ENCODE data around the gene PCCA.

The PCCA gene

DNA sequence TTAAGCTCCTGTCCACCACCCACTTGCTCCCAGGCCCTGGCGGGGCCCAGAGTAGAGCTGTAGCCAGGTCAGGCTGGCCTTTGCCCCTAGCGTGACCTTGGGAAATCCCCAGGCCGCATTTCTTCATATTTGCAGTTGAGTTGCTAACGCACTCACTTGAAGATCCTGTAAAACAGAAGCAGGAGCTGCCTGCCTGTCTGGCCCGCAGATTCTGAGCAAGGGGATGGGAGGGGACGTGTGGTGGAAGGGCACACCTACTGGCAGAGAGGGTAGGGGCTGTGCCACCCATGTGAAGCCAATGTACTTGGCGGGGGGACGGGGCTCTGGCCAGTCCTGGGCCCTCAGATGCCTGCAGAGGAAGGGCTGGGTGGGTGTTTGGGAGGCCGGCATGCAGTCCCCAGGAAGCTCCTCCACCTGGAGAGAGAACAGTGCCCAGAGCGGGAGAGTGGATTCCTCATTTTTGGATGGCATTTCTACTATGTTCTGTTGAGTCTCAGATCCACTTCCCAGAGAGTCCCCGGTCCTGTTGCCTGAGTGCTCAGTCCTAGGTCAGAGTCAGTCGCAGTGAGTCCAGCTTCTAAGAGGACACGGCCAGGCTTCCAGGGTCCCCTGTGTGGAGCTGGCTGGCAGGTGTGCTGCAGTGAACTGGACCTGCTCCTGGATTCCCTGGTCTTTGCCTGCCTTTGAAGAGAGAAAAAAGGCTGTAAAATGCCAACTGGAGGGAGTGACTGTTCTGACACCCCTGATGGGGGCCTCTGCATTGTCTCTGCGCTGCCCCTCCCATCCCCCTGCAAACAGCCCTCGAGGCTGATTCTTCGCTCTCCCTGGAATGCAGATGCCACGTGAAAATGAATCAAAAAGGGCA lies 436.8 kb downstream of the PCCA start:
- no peak for DNase-seq (ENCODE audit: extremely low spot score)
- no peak for TF ChIP-seq TARDBP (IDR thresholded peaks at IDR 0.05)
- ChIA-PET CTCF (interaction anchor here (0.7 kb wide), 1 partner anchor 16 kb away, joined by 3 read pairs; no protein-coding TSS in a partner anchor), POLR2A (no interaction called here)

DNA sequence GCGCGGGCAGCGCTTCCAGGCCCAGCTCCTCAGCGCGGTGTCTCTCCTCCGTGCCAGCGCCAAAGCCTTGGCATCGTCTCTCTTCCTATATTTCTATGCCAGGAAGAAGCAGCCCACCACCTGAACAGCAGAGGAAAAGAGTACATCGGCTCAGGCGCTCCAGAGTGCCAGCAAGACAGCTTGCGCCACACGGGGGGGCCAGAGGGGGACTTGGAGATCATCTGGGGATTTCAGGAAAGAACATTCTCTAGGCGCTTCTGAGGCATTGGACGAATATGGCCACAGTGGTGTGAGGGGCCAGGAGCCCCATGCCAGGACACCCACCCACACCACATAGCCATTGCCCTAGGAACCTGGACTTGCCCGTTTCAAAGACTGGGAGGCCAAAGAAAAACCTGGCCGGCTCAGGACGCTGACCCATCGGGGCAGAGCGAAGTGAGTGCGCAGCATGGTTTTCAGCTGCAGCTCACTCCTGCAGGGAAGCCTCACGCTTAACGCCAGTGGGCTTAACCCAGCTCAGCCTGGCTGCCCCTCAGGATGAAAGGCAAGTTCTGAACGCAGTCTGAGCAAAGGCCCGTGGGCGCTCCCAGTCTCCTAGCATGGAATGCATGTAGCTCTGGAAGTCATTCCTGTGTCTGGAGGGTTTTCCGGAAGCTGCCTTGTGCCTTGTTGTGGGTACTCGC lies 437.6 kb downstream of the PCCA start:
- ChIA-PET CTCF (interaction anchor here (0.7 kb wide), 1 partner anchor 17 kb away, joined by 3 read pairs; no protein-coding TSS in a partner anchor), POLR2A (no interaction called here)
- no peak for DNase-seq (ENCODE audit: extremely low spot score)
- TF ChIP-seq CTBP1 (IDR thresholded peaks at IDR 0.05; ENCODE audit: borderline replicate concordance): no peak
- TF ChIP-seq FOXK2 (IDR thresholded peaks at IDR 0.05): no peak
- no peak for TF ChIP-seq SP1 (IDR thresholded peaks at IDR 0.05)

DNA sequence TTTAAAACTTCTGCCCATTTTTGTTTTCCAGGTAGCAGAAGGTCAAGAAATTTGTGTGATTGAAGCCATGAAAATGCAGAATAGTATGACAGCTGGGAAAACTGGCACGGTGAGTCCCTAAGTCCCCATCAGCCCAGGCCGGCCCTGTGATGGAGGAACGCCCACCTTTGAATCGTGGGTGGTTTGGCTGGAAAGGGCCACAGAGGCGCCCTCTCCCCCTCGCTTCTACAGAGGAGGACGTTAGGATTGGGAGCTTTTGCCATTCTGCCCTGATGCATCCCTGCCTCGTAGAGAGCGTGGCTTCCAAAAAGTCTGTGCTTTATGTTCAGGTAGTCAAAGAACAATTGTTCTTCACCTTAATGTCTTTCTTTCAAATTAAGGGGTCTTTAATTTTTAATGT lies 438.8 kb downstream of the PCCA start:
- POLR2A ChIA-PET: no interaction called here

DNA sequence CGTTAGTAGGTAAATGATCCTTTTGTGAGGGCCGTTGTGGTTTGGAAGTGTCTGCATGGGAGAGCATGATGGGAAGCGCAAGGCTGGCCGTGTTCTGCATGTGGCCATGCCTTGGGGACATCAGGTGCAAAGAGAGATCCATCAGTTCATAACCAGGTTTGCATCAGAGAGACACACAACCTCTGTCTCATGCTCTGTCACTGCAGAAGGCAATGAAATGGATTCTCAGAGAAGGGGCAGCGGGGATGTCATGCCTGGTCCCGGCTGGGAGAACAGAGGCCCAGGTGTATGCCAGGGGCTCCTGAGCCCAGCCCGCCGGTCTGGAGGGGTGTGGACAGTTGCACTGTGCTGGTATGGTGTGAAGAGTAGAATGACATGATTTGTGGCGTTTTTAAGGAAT lies 439.5 kb downstream of the PCCA start:
- no peak for DNase-seq (ENCODE audit: extremely low spot score)
- ChIA-PET CTCF (no interaction called here), POLR2A (no interaction called here)
- TF ChIP-seq FOXK2 (IDR thresholded peaks at IDR 0.05) (no peak), ELF4 (IDR thresholded peaks at IDR 0.05) (no peak), ZNF384 (IDR thresholded peaks at IDR 0.05) (no peak), NFRKB (IDR thresholded peaks at IDR 0.05) (no peak), BHLHE40 (IDR thresholded peaks at IDR 0.05; ENCODE audit: borderline replicate concordance) (no peak), CTBP1 (IDR thresholded peaks at IDR 0.05; ENCODE audit: borderline replicate concordance) (no peak), SUZ12 (IDR thresholded peaks at IDR 0.05) (no peak), TARDBP (IDR thresholded peaks at IDR 0.05) (no peak), L3MBTL2 (conservative IDR thresholded peaks at IDR 0.05) (no peak), ARNT (IDR thresholded peaks at IDR 0.05) (no peak), HDGF (IDR thresholded peaks at IDR 0.05; ENCODE audit: borderline replicate concordance) (no peak), SP1 (IDR thresholded peaks at IDR 0.05) (no peak)
- TF ChIP-seq, protein P1, sequence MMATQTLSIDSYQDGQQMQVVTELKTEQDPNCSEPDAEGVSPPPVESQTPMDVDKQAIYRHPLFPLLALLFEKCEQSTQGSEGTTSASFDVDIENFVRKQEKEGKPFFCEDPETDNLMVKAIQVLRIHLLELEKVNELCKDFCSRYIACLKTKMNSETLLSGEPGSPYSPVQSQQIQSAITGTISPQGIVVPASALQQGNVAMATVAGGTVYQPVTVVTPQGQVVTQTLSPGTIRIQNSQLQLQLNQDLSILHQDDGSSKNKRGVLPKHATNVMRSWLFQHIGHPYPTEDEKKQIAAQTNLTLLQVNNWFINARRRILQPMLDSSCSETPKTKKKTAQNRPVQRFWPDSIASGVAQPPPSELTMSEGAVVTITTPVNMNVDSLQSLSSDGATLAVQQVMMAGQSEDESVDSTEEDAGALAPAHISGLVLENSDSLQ (IDR thresholded peaks at IDR 0.05): no peak

More for the DNA sequence above, 438.8 kb downstream of the PCCA start:
- no peak for TF ChIP-seq FOXM1 (IDR thresholded peaks at IDR 0.05; ENCODE audit: borderline replicate concordance)
- TF ChIP-seq TARDBP (IDR thresholded peaks at IDR 0.05): no peak
- no peak for TF ChIP-seq HDGF (IDR thresholded peaks at IDR 0.05; ENCODE audit: borderline replicate concordance)
- CTCF ChIA-PET: no interaction called here
- no peak for DNase-seq (ENCODE audit: extremely low spot score)

DNA sequence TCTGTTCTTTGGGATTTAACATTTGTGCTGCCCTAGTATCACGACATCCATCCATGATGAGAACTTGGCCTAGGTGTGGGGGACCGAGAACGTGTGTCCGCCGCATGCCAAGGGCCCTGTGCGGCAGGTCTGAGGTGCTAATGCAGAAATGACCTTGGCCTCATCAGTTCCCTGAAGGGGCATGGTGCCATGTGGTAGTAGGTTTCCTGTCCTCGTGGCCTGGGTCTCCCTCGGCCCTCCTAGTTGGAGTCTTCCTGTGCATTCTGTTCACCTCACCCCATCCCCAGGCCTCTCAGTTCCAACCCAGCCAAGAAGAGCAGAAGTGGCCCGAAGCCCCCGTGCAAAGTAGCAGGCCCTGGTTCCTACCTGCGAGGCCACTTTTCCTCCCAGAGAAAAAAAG lies 439.9 kb downstream of the PCCA start:
- POLR2A ChIA-PET: no interaction called here
- no peak for DNase-seq (ENCODE audit: extremely low spot score)
- TF ChIP-seq FOXK2 (IDR thresholded peaks at IDR 0.05) (no peak), ARNT (IDR thresholded peaks at IDR 0.05) (no peak), BHLHE40 (IDR thresholded peaks at IDR 0.05; ENCODE audit: borderline replicate concordance) (no peak)
- TF ChIP-seq, protein P1 (IDR thresholded peaks at IDR 0.05): no peak
- CTCF ChIA-PET: no interaction called here

DNA sequence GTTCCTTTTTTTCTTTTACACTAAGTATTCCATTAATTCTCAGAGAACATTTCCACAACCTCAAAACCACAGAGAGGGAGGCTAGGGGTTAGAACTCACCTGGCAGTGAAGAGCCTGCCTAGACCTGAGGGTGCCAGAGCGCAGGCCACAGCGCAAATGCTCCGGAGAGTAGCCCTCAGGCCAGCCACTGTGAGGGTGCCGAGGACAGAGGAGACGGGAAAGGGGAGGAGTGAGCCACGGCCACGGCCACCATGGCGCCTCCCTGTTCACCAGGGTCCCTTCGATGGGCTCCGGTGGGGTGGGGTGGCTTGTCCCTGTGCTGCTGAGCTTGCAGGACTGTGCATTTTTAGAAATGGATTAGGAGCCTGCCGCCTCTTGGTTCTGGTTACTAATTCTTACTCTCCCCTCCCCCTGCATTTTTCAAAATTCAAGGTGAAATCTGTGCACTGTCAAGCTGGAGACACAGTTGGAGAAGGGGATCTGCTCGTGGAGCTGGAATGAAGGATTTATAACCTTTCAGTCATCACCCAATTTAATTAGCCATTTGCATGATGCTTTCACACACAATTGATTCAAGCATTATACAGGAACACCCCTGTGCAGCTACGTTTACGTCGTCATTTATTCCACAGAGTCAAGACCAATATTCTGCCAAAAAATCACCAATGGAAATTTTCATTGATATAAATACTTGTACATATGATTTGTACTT lies 440.9 kb downstream of the PCCA start:
- ChIA-PET CTCF (no interaction called here), POLR2A (no interaction called here)
- TF ChIP-seq TARDBP (IDR thresholded peaks at IDR 0.05) (no peak), NFRKB (IDR thresholded peaks at IDR 0.05) (no peak), LEF1 (IDR thresholded peaks at IDR 0.05; ENCODE audit: borderline replicate concordance) (no peak), FOXM1 (IDR thresholded peaks at IDR 0.05; ENCODE audit: borderline replicate concordance) (no peak), BHLHE40 (IDR thresholded peaks at IDR 0.05; ENCODE audit: borderline replicate concordance) (no peak), SUZ12 (IDR thresholded peaks at IDR 0.05) (no peak), ZNF384 (IDR thresholded peaks at IDR 0.05) (no peak), ELF4 (IDR thresholded peaks at IDR 0.05) (no peak), HDGF (IDR thresholded peaks at IDR 0.05; ENCODE audit: borderline replicate concordance) (no peak), FOXA1 (IDR thresholded peaks at IDR 0.05) (no peak), SP1 (IDR thresholded peaks at IDR 0.05) (no peak), FOXK2 (IDR thresholded peaks at IDR 0.05) (no peak)
- TF ChIP-seq, protein P1 (IDR thresholded peaks at IDR 0.05): no peak
- no peak for DNase-seq (ENCODE audit: extremely low spot score)
